ENCODE measurements around the gene CALHM3. TPM values are rescaled to one million over a fixed set of nuclear protein-coding genes. Genes with fewer than 3 reads are reported as not detected.

Gene CALHM3
- total RNA-seq, 3 donors from 2014 or later, result not detected

DNA sequence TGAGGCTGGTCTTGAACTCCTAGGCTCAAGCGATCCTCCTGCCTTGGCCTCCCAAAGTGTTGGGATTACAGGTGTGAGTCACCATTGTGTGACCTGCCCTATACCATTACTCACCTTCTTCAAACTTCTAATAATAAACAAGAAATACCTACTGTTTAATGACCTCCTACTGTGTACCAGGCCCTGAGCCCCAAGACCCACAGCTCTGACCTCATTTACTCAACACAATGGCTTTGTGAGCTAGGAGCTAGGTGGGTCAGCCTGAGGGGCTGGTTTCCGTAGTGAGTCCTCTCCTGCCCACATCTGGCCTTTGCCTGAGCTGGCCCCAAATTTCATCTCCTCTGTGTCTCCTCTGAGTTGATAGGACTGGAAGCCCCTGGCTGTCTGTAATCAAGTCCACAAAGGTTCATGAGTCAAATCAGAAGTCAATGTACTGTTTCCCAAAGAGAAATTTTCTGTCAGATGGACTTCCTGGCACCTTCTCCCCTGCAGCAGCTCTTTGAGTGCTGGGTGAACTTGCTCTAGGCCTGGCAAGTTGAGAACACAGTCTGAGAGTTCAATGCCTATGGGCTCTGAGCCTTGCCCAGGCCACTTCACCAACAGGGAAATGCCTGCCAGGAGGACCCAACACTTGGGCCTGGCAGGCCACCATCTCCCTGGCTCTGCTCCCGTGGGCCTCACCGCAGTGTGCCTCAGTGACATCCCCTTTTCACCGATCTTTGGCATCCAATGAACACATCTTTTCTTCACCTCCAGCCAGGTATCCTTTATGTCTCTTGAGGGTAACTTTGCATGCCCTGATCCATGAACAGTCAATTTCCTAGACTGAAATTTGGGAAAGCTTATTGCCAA is 38.4 kb upstream of the CALHM3 start:
- Histone ChIP-seq H3K4me3 (no peak overlapping the region), H3K4me1 (ENCODE audit: low read depth) (peaks cover 11% of the 10 kb centered on the region), H3K36me3 (ENCODE audit: low read depth) (no peaks in the 10 kb centered on the region), H3K9me3 (no peaks in the 10 kb centered on the region)
- intact Hi-C loops (cut with DNase I, micrococcal nuclease), result no loop called here
- ATAC-seq (no peak), DNase-seq (no peak)
- TF ChIP-seq CTCF (IDR thresholded peaks at IDR 0.05), result no peak

DNA sequence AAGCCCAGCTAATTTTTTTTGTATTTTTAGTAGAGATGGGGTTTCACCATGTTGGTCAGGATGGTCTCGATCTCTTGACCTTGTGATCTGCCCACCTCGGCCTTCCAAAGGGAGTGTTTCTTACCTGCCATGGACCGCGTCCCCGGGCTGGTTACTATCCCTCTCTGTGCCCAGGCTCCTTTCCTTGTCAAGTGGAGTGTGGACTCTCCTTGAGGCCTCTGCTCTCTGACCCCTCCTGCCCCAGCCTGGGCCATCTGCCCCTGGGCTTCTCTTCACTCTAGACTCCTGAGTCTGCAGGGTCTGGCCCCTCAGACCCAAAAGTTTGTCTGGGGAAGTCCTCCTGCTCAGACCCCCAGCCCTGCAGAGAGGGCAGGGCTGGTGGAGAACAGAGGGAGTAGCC is 35.2 kb upstream of the CALHM3 start:
- H3K36me3 ChIP-seq (ENCODE audit: low read depth), result no peaks in the 10 kb centered on the region
- H3K4me3 ChIP-seq, result no peak overlapping the region
- ATAC-seq (no peak), DNase-seq (no peak)
- peaks cover 11% of the 10 kb centered on the region for H3K4me1 ChIP-seq (ENCODE audit: low read depth)
- intact Hi-C loops (cut with DNase I, micrococcal nuclease), result no loop called here
- no peaks in the 10 kb centered on the region for H3K9me3 ChIP-seq
- no peak for TF ChIP-seq CTCF (IDR thresholded peaks at IDR 0.05)

DNA sequence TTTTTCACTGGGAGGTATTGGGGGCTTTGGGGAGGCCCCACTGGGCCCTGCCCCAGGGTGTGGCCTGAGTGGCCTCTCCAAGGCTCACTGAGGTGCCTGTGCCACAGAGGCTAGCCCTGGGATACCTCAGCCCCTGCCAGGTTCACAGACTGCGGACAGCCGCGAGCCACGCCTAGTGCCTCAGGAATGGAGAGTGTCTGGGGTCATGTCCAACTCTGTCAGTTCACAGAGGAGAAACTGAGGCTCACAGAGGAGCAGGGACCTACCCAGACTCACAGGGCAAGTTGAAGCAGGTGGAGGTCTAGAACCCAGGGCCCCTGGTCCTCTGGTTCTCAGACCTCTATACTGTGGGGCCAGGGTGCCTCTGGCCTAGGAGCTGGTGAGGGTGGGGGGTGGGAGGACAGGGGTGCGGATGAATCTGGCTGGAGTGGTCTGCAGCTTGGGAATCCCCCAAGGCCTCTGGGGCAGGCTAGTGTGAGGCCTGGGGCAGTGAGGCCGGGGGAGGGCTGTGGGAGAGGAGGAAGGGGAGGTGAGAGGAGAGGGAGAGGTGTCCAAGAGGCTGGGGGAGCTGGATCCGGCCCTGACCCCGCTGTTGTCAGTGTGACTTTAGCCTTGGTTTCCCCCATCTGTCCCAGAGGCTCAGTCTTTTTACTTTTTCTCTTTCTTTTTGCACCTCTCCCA is 34.5 kb upstream of the CALHM3 start:
- no peaks in the 10 kb centered on the region for H3K9me3 ChIP-seq
- peak in 2 of 3 donors; percentile 45 to 57 for DNase-seq
- no peak for TF ChIP-seq CTCF (IDR thresholded peaks at IDR 0.05)
- ATAC-seq, result peak; percentile 51
- H3K36me3 ChIP-seq (ENCODE audit: low read depth), result no peaks in the 10 kb centered on the region
- intact Hi-C loops (cut with DNase I, micrococcal nuclease), result no loop called here
- H3K4me3 ChIP-seq, result no peak overlapping the region
- peaks cover 11% of the 10 kb centered on the region for H3K4me1 ChIP-seq (ENCODE audit: low read depth)

DNA sequence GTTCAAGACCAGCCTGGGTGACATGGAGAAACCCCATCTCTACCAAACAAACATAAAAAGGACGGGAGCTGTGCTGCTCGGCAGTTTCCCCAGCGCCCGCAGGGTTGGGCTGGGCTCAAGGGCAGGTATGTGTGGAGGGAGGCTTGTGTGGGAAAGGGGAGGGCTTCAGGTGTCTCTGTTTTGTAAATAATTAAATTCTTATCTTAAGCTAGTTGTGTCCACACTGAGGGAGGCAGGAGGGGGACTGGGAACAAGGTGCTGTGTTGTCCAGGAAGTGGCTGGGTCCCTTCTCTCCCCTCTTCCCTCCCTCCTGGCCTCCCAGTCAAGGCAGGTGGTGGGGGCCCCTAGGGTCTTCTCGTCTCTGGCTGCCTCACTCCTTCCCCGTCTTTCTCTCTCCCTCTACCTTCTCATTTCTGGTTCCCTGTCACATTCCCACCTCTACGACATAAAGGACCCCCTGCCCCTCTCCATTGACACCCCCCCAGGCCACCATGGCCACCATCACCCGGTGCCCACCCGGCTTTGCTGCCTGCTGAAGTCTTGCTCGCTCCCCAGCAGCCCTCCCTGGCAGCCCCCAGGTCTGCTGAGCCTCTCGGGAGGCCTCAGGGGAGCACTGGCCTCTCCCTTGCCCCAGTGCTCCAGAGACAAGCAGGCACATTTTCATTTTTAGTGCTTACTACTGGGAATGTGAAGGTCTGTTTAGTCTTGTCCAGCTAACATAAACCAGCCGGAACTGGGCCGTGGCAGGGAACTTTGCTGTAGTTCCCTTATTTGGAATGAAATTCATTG is 33.7 kb upstream of the CALHM3 start:
- Histone ChIP-seq H3K4me3 (no peak overlapping the region), H3K36me3 (ENCODE audit: low read depth) (no peaks in the 10 kb centered on the region), H3K4me1 (ENCODE audit: low read depth) (peaks cover 11% of the 10 kb centered on the region), H3K9me3 (no peaks in the 10 kb centered on the region)
- TF ChIP-seq CTCF (IDR thresholded peaks at IDR 0.05), result no peak
- ATAC-seq, result peak; percentile 81
- peak; percentile 49 to 74 (median 61) for DNase-seq
- intact Hi-C loops (cut with DNase I, micrococcal nuclease), result no loop called here

GRCh38 chr10:103512166-103512565 is 33.1 kb upstream of the CALHM3 start:
- no peaks in the 10 kb centered on the region for H3K36me3 ChIP-seq (ENCODE audit: low read depth)
- intact Hi-C loops (cut with DNase I, micrococcal nuclease), result no loop called here
- peaks cover 11% of the 10 kb centered on the region for H3K4me1 ChIP-seq (ENCODE audit: low read depth)
- no peak for TF ChIP-seq CTCF (IDR thresholded peaks at IDR 0.05)
- H3K9me3 ChIP-seq, result no peaks in the 10 kb centered on the region
- no peak overlapping the region for H3K4me3 ChIP-seq
- DNase-seq (no peak), ATAC-seq (peak; percentile 0)
